Progenitor cell of endocrine pancreas (in vitro differentiated cells): Measurements from ENCODE around the gene RBP4. TPM values are rescaled to one million over a fixed set of nuclear protein-coding genes. Genes with fewer than 3 reads are reported as not detected.
A peak's percentile ranks its signal among the peaks of the same experiment; 100 is the strongest.

ENCODE experiments used
- DNase-seq: peaks from one replicate; pipeline ENCODE4 v3.0.0; 2021; ENCODE audit warnings: low spot score; ENCODE audit not compliant: unreplicated experiment
- H3K27ac Mint-ChIP-seq: 2 replicates; pipeline ENCODE4 v1.8.0; 2021; ENCODE audit warnings: mild to moderate bottlenecking, moderate library complexity, mixed read lengths
- H3K27me3 Mint-ChIP-seq: 2 replicates; pipeline ENCODE4 v1.8.0; 2021; ENCODE audit warnings: mixed read lengths
- H3K36me3 Mint-ChIP-seq: 2 replicates; pipeline ENCODE4 v1.8.0; 2022; ENCODE audit warnings: mixed read lengths; ENCODE audit not compliant: insufficient read depth
- H3K4me1 Mint-ChIP-seq: 2 replicates; pipeline ENCODE4 v1.8.0; 2021; ENCODE audit warnings: low read depth, mixed read lengths
- H3K4me3 Mint-ChIP-seq: 2 replicates; pipeline ENCODE4 v1.8.0; 2021; ENCODE audit warnings: low read depth, mild to moderate bottlenecking, moderate library complexity, mixed read lengths
- H3K9me3 Mint-ChIP-seq: 2 replicates; pipeline ENCODE4 v1.8.0; 2021; ENCODE audit warnings: low read depth, mixed read lengths
- CTCF ChIP-seq: fragments of 200-600 bp; sonication (generic); IDR thresholded peaks from one replicate; pipeline ENCODE4 v1.5.0; 2021; ENCODE audit warnings: antibody characterized with exemption, mild to moderate bottlenecking; ENCODE audit not compliant: unreplicated experiment
- total RNA-seq: library from RNA; stranded (reverse); gene quantifications from 2 replicates; pipeline ENCODE4 v1.2.1, GENCODE V29; 2021

Gene RBP4
- total RNA-seq, 1 donor from 2014 or later: 0.72 TPM

- Mint-ChIP-seq H3K27ac (no peak overlapping the region), H3K4me1 (peaks cover 2% of the 10 kb centered on the region), H3K36me3 (no peaks in the 10 kb centered on the region), H3K4me3 (no peak overlapping the region), H3K27me3 (peaks cover 3% of the 10 kb centered on the region), H3K9me3 (peaks cover under 1% of the 10 kb centered on the region)
- DNase-seq: no peak
- no peak for TF ChIP-seq CTCF
These were observed 46.7 kb downstream of the RBP4 start for GRCh38 chr10:93554316-93554663.

GRCh38 chr10:93553482-93554315, 47.3 kb downstream of the RBP4 start:
- H3K9me3 Mint-ChIP-seq: no peaks in the 10 kb centered on the region
- peaks cover 2% of the 10 kb centered on the region for H3K4me1 Mint-ChIP-seq
- no peak for TF ChIP-seq CTCF
- no peak overlapping the region for H3K4me3 Mint-ChIP-seq
- peaks cover 3% of the 10 kb centered on the region for H3K27me3 Mint-ChIP-seq
- no peak overlapping the region for H3K27ac Mint-ChIP-seq
- no peak for DNase-seq
- H3K36me3 Mint-ChIP-seq: no peaks in the 10 kb centered on the region

GRCh38 chr10:93552780-93553179, 48.3 kb downstream of the RBP4 start:
- DNase-seq: no peak
- no peaks in the 10 kb centered on the region for H3K9me3 Mint-ChIP-seq
- H3K36me3 Mint-ChIP-seq: no peaks in the 10 kb centered on the region
- peaks cover 2% of the 10 kb centered on the region for H3K4me1 Mint-ChIP-seq
- TF ChIP-seq CTCF: no peak
- no peak overlapping the region for H3K27ac Mint-ChIP-seq
- H3K27me3 Mint-ChIP-seq: peaks cover 3% of the 10 kb centered on the region
- H3K4me3 Mint-ChIP-seq: no peak overlapping the region

GRCh38 chr10:93550606-93551005, 50.4 kb downstream of the RBP4 start:
- no peak for TF ChIP-seq CTCF
- Mint-ChIP-seq H3K4me3 (no peak overlapping the region), H3K9me3 (no peaks in the 10 kb centered on the region), H3K27ac (no peak overlapping the region), H3K36me3 (no peaks in the 10 kb centered on the region), H3K4me1 (peaks cover 2% of the 10 kb centered on the region), H3K27me3 (no peaks in the 10 kb centered on the region)
- no peak for DNase-seq

GRCh38 chr10:93548376-93549071, 52.5 kb downstream of the RBP4 start:
- no peak for TF ChIP-seq CTCF
- DNase-seq: no peak
- peaks cover 3% of the 10 kb centered on the region for H3K27me3 Mint-ChIP-seq
- peak overlapping the region; percentile 22 for H3K27ac Mint-ChIP-seq
- no peaks in the 10 kb centered on the region for H3K4me1 Mint-ChIP-seq
- no peaks in the 10 kb centered on the region for H3K36me3 Mint-ChIP-seq
- H3K9me3 Mint-ChIP-seq: no peaks in the 10 kb centered on the region
- H3K4me3 Mint-ChIP-seq: no peak overlapping the region
